Measurements from ENCODE around the gene CRYBG3. TPM values are rescaled to one million over a fixed set of nuclear protein-coding genes. Genes with fewer than 3 reads are reported as not detected.

The CRYBG3 gene
- total RNA-seq, 6 donors from 2014 or later: 19.7 to 32.7 (median 26.6) TPM

GRCh38 chr3:97934980-97935695 lies 113.3 kb downstream of the CRYBG3 start:
- Histone ChIP-seq H3K27ac (no peak overlapping the region), H3K9me3 (no peaks in the 10 kb centered on the region), H3K27me3 (no peaks in the 10 kb centered on the region), H3K36me3 (peaks cover 0 to 71% (median 12%) of the 10 kb centered on the region in 4 donors), H3K4me3 (no peak overlapping the region), H3K4me1 (no peaks in the 10 kb centered on the region)
- TF ChIP-seq EP300 (IDR thresholded peaks at IDR 0.05): no peak
- TF ChIP-seq POLR2AphosphoS5 (IDR thresholded peaks at IDR 0.05): no peak
- TF ChIP-seq POLR2A (IDR thresholded peaks at IDR 0.05): no peak
- TF ChIP-seq, protein P1, sequence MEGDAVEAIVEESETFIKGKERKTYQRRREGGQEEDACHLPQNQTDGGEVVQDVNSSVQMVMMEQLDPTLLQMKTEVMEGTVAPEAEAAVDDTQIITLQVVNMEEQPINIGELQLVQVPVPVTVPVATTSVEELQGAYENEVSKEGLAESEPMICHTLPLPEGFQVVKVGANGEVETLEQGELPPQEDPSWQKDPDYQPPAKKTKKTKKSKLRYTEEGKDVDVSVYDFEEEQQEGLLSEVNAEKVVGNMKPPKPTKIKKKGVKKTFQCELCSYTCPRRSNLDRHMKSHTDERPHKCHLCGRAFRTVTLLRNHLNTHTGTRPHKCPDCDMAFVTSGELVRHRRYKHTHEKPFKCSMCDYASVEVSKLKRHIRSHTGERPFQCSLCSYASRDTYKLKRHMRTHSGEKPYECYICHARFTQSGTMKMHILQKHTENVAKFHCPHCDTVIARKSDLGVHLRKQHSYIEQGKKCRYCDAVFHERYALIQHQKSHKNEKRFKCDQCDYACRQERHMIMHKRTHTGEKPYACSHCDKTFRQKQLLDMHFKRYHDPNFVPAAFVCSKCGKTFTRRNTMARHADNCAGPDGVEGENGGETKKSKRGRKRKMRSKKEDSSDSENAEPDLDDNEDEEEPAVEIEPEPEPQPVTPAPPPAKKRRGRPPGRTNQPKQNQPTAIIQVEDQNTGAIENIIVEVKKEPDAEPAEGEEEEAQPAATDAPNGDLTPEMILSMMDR (IDR thresholded peaks at IDR 0.05): no peak
- ATAC-seq (ENCODE audit: low FRiP score in 2 of 2) (no peak), DNase-seq (no peak)
- 85 to 89% methylated on average over 3 of the region's 3 CpGs for WGBS, 2 donors

DNA sequence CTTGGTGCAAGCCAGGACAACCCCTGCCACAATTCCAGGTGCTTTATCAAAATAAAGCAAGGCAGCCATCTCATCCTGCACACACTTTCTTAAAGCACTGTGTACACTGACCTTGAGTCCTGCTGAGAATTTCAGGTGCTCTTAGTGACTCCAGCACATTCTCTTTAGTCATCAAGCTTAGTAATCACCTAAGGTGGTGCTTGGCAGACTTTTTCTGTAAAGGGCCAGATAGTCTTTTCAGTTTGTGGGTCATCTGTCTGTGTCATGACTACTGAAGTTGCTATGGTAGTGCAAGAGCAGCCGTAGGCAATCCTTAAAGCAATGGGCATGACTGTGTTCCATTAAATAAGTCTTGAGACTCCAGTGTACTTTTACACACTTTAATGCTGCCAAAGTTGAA lies 114.0 kb downstream of the CRYBG3 start:
- no peaks in the 10 kb centered on the region for H3K4me1 ChIP-seq
- DNase-seq (no peak), ATAC-seq (ENCODE audit: low FRiP score in 2 of 2) (no peak)
- H3K36me3 ChIP-seq: peaks cover 0 to 70% (median 12%) of the 10 kb centered on the region in 4 donors
- WGBS, 2 donors: 100% methylated on average over 1 of the region's 1 CpG
- no peaks in the 10 kb centered on the region for H3K9me3 ChIP-seq
- TF ChIP-seq EP300 (IDR thresholded peaks at IDR 0.05): no peak
- TF ChIP-seq POLR2AphosphoS5 (IDR thresholded peaks at IDR 0.05): no peak
- TF ChIP-seq POLR2A (IDR thresholded peaks at IDR 0.05): no peak
- TF ChIP-seq, protein P1 (IDR thresholded peaks at IDR 0.05): no peak
- H3K27ac ChIP-seq: no peak overlapping the region
- no peak overlapping the region for H3K4me3 ChIP-seq
- no peaks in the 10 kb centered on the region for H3K27me3 ChIP-seq

DNA sequence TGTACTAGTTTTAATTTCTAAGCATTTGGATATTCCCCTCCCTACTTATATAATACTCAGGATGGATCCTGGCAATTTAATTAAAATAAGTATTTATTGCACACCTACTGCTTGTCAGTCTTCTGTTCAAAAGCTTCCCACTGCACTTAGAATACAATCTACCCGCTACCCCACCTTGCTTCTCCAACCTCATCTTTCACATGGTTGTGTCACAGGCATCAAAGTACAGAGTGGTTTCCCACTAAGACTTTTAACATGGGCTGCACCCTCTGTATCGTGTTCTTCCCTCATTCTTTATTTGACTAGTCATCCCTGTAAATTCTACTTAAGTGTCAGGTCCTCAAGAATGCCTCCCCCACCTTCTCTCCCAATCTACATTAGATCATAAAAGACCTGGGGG lies 115.4 kb downstream of the CRYBG3 start:
- peaks cover 0 to 76% (median 12%) of the 10 kb centered on the region in 4 donors for H3K36me3 ChIP-seq
- TF ChIP-seq POLR2A (IDR thresholded peaks at IDR 0.05): no peak
- TF ChIP-seq POLR2AphosphoS5 (IDR thresholded peaks at IDR 0.05): no peak
- TF ChIP-seq, protein P1 (IDR thresholded peaks at IDR 0.05): no peak
- no peak for TF ChIP-seq EP300 (IDR thresholded peaks at IDR 0.05)
- 88 to 95% methylated on average over 2 of the region's 2 CpGs for WGBS, 2 donors

DNA sequence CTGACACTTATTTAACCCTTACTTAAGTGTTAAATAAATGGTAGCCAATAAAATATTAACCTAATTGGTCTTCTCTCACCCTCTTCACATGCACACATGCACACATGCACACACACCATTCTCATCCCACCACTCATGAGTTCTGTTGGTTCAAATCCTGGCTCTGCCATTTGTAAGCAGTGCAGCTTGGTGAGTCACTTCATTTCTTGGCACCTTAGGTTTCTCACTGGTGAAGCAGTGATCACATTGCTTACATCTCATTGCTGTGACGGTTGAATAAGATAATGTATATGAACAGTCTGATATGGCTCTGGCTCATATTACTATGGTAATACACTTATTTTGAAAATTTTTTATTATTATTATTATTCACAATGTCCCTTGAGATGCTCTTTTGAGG lies 116.6 kb downstream of the CRYBG3 start:
- WGBS, 2 donors: 100% methylated on average over 1 of the region's 1 CpG
- peaks cover 0 to 78% (median 15%) of the 10 kb centered on the region in 4 donors for H3K36me3 ChIP-seq
- H3K4me1 ChIP-seq: no peaks in the 10 kb centered on the region

More for the DNA sequence above, 115.4 kb downstream of the CRYBG3 start:
- H3K4me1 ChIP-seq: no peaks in the 10 kb centered on the region
- no peak for DNase-seq
- no peak for ATAC-seq (ENCODE audit: low FRiP score in 2 of 2)
- no peak overlapping the region for H3K4me3 ChIP-seq
- no peak overlapping the region for H3K27ac ChIP-seq
- no peaks in the 10 kb centered on the region for H3K27me3 ChIP-seq
- H3K9me3 ChIP-seq: no peaks in the 10 kb centered on the region

DNA sequence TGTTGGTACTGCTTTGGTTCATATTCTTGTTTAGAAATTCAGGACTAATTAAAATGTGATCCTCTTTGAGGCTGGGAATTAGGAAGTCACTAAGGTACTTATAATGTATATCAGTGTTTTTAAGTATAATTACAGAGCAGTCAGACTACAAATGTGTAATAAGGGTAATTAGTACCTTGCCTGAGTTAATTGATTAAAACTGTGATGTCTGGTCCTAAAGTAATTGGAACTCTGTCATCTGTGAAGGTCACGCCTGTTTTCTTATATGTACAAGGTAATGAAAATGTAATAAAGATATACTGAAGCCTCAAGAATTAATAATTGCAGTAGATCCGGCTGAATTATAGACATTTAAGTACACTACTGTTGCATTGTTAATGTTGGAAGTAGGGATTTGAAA lies 117.6 kb downstream of the CRYBG3 start:
- ATAC-seq (ENCODE audit: low FRiP score in 2 of 2): no peak
- H3K27me3 ChIP-seq: no peaks in the 10 kb centered on the region
- no peaks in the 10 kb centered on the region for H3K9me3 ChIP-seq
- no peak for DNase-seq
- no peak overlapping the region for H3K4me3 ChIP-seq
- peaks cover 0 to 78% (median 10%) of the 10 kb centered on the region in 4 donors for H3K36me3 ChIP-seq
- no peaks in the 10 kb centered on the region for H3K4me1 ChIP-seq
- TF ChIP-seq EP300 (IDR thresholded peaks at IDR 0.05): no peak
- no peak for TF ChIP-seq POLR2AphosphoS5 (IDR thresholded peaks at IDR 0.05)
- TF ChIP-seq, protein P1 (IDR thresholded peaks at IDR 0.05): no peak
- TF ChIP-seq POLR2A (IDR thresholded peaks at IDR 0.05): no peak
- 92% methylated on average over 2 of the region's 2 CpGs for WGBS, 2 donors
- no peak overlapping the region for H3K27ac ChIP-seq

More for the DNA sequence above, 116.6 kb downstream of the CRYBG3 start:
- no peaks in the 10 kb centered on the region for H3K27me3 ChIP-seq
- no peak overlapping the region for H3K4me3 ChIP-seq
- no peaks in the 10 kb centered on the region for H3K9me3 ChIP-seq
- DNase-seq (no peak), ATAC-seq (ENCODE audit: low FRiP score in 2 of 2) (no peak)
- TF ChIP-seq POLR2AphosphoS5 (IDR thresholded peaks at IDR 0.05) (no peak), EP300 (IDR thresholded peaks at IDR 0.05) (no peak)
- H3K27ac ChIP-seq: no peak overlapping the region

All from upper lobe of left lung (tissue), 6 donors.